Activated T-cell treated with anti-CD3 and anti-CD28 coated beads, Interleukin-2, amount 50 U/mL, for 72 hours (primary cell): ENCODE results near the gene DYNC2I2. TPM values are rescaled to one million over a fixed set of nuclear protein-coding genes. Genes with fewer than 3 reads are reported as not detected.
A peak's percentile ranks its signal among the peaks of the same experiment; 100 is the strongest.
"Not testable (repeated sequence)": the region's sequence is repeated elsewhere in the genome, so short reads cannot be mapped to it uniquely, and the experiment has no call there.

Experiments used
- ATAC-seq, 2 donors: fragments of 150-1000 bp; cut with Tn5 transposase; replicated peaks in 1 of 2; 2 replicates each; pipeline ENCODE4 v1.10.0; 2021; ENCODE audit warnings: moderate library complexity in 2 of 2, mild to moderate bottlenecking in 1 of 2
- DNase-seq, 2 donors: peaks; one replicate each; pipeline ENCODE4 v3.0.0; 2021 to 2022; ENCODE audit warnings: mixed read lengths in 1 of 2
- H3K27ac Mint-ChIP-seq: one replicate; pipeline ENCODE4 v1.8.0; 2022; ENCODE audit warnings: mild to moderate bottlenecking, moderate library complexity, mixed read lengths
- H3K27me3 Mint-ChIP-seq: one replicate; pipeline ENCODE4 v1.8.0; 2022; ENCODE audit warnings: low read depth, mixed read lengths
- H3K36me3 Mint-ChIP-seq, 2 donors: one replicate each; pipeline ENCODE4 v1.8.0; 2022; ENCODE audit warnings: mixed read lengths in 2 of 2, mild to moderate bottlenecking in 1 of 2; ENCODE audit not compliant: insufficient read depth in 2 of 2
- H3K4me1 Mint-ChIP-seq: one replicate; pipeline ENCODE4 v1.8.0; 2022; ENCODE audit warnings: low read depth, mixed read lengths
- H3K4me3 Mint-ChIP-seq, 2 donors: one replicate each; pipeline ENCODE4 v1.8.0; 2022; ENCODE audit warnings: mild to moderate bottlenecking in 2 of 2, mixed read lengths in 2 of 2, moderate library complexity in 2 of 2
- H3K9me3 Mint-ChIP-seq, 2 donors: one replicate each; pipeline ENCODE4 v1.8.0; 2022; ENCODE audit warnings: mixed read lengths in 2 of 2
- total RNA-seq, 2 donors: library from RNA; stranded (reverse); gene quantifications; one replicate each; pipeline ENCODE4 v1.2.3, GENCODE V29; 2022

Gene DYNC2I2
- total RNA-seq, 2 donors from 2014 or later: 27.1 to 31.2 TPM

DNA sequence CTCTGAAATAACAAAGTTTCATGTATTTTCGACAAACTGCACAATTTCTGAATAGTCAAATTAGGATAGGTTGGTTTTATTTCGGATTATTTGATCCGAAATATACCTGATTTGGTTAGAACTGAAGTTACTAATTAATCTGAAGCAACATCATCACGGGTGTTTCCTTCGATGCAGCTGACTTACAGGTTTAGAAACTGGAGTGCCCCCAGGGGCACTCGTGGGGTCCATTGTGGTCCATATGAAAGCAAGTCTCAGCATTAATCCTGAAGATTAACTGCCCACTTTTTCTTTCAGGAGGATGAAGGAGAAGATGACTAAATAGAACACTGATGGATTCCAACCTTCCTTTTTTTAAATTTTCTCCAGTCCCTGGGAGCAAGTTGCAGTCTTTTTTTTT is 37.7 kb upstream of the DYNC2I2 start:
- Mint-ChIP-seq H3K4me1 (peaks cover 24% of the 10 kb centered on the region), H3K9me3 (no peaks in the 10 kb centered on the region), H3K4me3 (no peak overlapping the region), H3K27me3 (no peaks in the 10 kb centered on the region), H3K27ac (peak overlapping the region; percentile 73), H3K36me3 (peaks cover 17 to 36% of the 10 kb centered on the region in 2 donors)
- no peak for ATAC-seq
- DNase-seq: no peak

DNA sequence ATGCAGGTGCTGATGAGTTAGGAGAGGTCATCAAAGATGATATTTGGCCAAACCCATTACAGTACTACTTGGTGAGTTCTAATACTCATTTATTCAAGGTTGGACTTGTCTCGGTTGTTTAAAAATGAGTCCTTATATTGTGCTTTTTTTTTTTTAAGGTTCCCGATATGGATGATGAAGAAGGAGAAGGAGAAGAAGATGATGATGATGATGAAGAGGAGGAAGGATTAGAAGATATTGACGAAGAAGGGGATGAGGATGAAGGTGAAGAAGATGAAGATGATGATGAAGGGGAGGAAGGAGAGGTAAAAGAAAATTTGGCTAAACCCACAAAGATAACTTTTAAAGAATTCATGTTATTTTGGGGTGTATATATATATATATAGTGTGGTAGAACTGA is 37.1 kb upstream of the DYNC2I2 start:
- peaks cover 24% of the 10 kb centered on the region for H3K4me1 Mint-ChIP-seq
- H3K4me3 Mint-ChIP-seq: peak overlapping the region in 1 of 2 donors; percentile 15
- H3K27me3 Mint-ChIP-seq, DNase-seq, H3K9me3 Mint-ChIP-seq, ATAC-seq: not testable (repeated sequence)
- peaks cover 17 to 36% of the 10 kb centered on the region in 2 donors for H3K36me3 Mint-ChIP-seq
- peak overlapping the region; percentile 79 for H3K27ac Mint-ChIP-seq

DNA sequence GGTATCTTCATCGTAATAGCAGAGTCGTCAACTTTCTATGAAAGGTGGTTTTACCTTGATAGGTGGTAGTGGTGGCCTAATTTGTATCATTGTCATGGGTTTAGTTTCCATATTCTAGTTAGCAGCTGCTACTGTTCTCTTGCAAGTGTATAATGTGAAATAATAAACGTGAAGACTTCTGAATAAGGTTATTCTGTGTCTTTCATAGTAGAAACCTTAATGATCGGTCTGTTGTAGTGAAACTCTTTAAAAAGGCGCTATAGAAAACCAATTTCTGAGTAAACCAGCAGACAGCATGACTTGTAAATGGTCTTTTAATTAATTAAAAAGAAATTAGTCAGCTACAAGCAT is 34.0 kb upstream of the DYNC2I2 start:
- peaks cover 20 to 36% of the 10 kb centered on the region in 2 donors for H3K36me3 Mint-ChIP-seq
- H3K4me1 Mint-ChIP-seq: peaks cover 51% of the 10 kb centered on the region
- H3K27ac Mint-ChIP-seq: peak overlapping the region; percentile 96
- ATAC-seq: no peak
- no peak for DNase-seq
- no peaks in the 10 kb centered on the region for H3K27me3 Mint-ChIP-seq
- H3K4me3 Mint-ChIP-seq: peak overlapping the region; percentile 93 to 100
- no peaks in the 10 kb centered on the region for H3K9me3 Mint-ChIP-seq

- Mint-ChIP-seq H3K27me3 (no peaks in the 10 kb centered on the region), H3K4me1 (peaks cover 58% of the 10 kb centered on the region), H3K9me3 (no peaks in the 10 kb centered on the region), H3K27ac (peak overlapping the region; percentile 96), H3K4me3 (peak overlapping the region; percentile 93 to 100), H3K36me3 (peaks cover 20 to 36% of the 10 kb centered on the region in 2 donors)
- peak; percentile 56 to 57 for DNase-seq
- ATAC-seq: peak; percentile 7 to 10
Measured at GRCh38 chr9:128689820-128690683, 33.4 kb upstream of the DYNC2I2 start.

GRCh38 chr9:128689293-128689774 is 32.7 kb upstream of the DYNC2I2 start:
- DNase-seq (peak in 1 of 2 donors; percentile 62), ATAC-seq (peak in 1 of 2 donors; percentile 9)
- H3K27ac Mint-ChIP-seq: no peak overlapping the region
- H3K4me1 Mint-ChIP-seq: peaks cover 65% of the 10 kb centered on the region
- peak overlapping the region; percentile 55 to 68 for H3K4me3 Mint-ChIP-seq
- no peaks in the 10 kb centered on the region for H3K27me3 Mint-ChIP-seq
- H3K9me3 Mint-ChIP-seq: no peaks in the 10 kb centered on the region
- peaks cover 20 to 29% of the 10 kb centered on the region in 2 donors for H3K36me3 Mint-ChIP-seq

DNA sequence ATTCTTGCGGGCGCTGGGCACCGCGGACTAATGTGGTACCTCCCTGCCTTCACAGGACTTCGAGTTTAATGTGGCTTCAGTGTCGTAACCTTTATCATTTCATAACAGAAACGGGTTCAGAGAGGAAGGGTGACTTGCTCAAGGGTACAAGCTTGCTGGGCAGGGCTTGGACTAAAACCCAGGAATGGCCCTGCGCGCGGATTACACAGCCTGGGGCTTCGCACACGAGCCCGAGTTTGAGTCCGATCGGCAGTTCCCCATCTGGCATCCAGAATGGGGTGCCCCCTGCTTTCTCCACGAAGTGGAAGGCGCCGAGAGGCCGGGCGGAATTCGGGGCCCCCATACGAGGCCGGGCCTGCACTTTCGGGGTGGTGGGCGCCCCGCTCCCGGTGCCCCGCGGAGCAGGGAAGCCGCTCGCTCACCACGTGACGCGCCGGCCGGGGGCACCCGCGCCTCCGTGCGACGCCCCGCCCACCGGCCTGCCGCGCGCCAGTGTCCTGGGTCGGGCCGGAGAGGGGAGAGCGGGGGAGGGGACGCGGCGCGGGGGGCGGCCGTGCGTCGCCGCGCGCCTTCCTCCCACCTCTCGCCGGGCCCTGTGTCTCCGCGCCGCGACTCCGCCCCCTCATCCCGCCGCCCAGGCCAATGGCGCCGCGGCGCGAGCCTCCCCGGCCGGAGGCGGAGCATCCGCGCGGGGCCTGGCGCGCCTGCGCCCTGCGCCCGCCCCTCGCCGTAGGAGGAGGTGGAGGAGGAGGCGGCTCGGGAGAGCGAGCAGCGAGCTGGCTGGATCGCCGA is 32.0 kb upstream of the DYNC2I2 start, which contains the start of gene SET:
Gene SET (plus strand): TSS at position 722 of the 792 bp plus-strand sequence. CDS start 361 bp downstream, outside the sequence.
- peaks cover 65% of the 10 kb centered on the region for H3K4me1 Mint-ChIP-seq
- H3K27me3 Mint-ChIP-seq: no peaks in the 10 kb centered on the region
- H3K27ac Mint-ChIP-seq: peak within 1 kb of the TSS; percentile 96
- H3K9me3 Mint-ChIP-seq: no peaks in the 10 kb centered on the region
- peak; percentile 74 to 78 for ATAC-seq
- H3K4me3 Mint-ChIP-seq: peak within 1 kb of the TSS; percentile 93 to 100
- H3K36me3 Mint-ChIP-seq: peaks cover 21 to 29% of the 10 kb centered on the region in 2 donors
- DNase-seq: peak; percentile 96 to 97

- H3K36me3 Mint-ChIP-seq: peaks cover 16 to 24% of the 10 kb centered on the region in 2 donors
- ATAC-seq (no peak), DNase-seq (no peak)
- peak overlapping the region; percentile 36 for H3K27ac Mint-ChIP-seq
- peak overlapping the region; percentile 55 to 97 for H3K4me3 Mint-ChIP-seq
- peaks cover 68% of the 10 kb centered on the region for H3K4me1 Mint-ChIP-seq
- H3K9me3 Mint-ChIP-seq: no peaks in the 10 kb centered on the region
- no peaks in the 10 kb centered on the region for H3K27me3 Mint-ChIP-seq
Measured at GRCh38 chr9:128687453-128687852, 30.8 kb upstream of the DYNC2I2 start.

GRCh38 chr9:128685636-128686489 is 29.2 kb upstream of the DYNC2I2 start:
- no peaks in the 10 kb centered on the region for H3K27me3 Mint-ChIP-seq
- peak; percentile 55 to 56 for DNase-seq
- H3K4me1 Mint-ChIP-seq: peaks cover 52% of the 10 kb centered on the region
- peak overlapping the region; percentile 62 for H3K27ac Mint-ChIP-seq
- H3K9me3 Mint-ChIP-seq: no peaks in the 10 kb centered on the region
- ATAC-seq: peak in 1 of 2 donors; percentile 32
- H3K36me3 Mint-ChIP-seq: peaks cover 10 to 13% of the 10 kb centered on the region in 2 donors
- peak overlapping the region; percentile 85 to 97 for H3K4me3 Mint-ChIP-seq

- H3K36me3 Mint-ChIP-seq: peaks cover 5 to 8% of the 10 kb centered on the region in 2 donors
- H3K27ac Mint-ChIP-seq: peak overlapping the region; percentile 62
- DNase-seq: peak; percentile 84 to 88
- H3K4me3 Mint-ChIP-seq: peak overlapping the region; percentile 85 to 97
- peak; percentile 60 to 64 for ATAC-seq
- peaks cover 52% of the 10 kb centered on the region for H3K4me1 Mint-ChIP-seq
- H3K9me3 Mint-ChIP-seq: no peaks in the 10 kb centered on the region
- no peaks in the 10 kb centered on the region for H3K27me3 Mint-ChIP-seq
Measured at GRCh38 chr9:128684325-128685199, 27.9 kb upstream of the DYNC2I2 start.

DNA sequence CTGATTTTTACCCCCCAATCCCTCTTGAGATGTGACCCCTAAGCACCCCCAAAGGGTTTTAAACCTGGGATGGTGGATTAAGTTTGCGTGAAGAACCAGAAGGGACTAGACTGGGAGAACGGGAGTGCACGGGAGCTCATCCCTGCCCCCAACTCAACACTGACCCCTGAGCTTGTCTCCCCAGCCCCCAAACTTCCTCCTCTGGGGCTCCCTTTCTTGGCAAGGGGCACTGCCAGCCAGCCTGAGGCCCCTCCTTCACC is 27.3 kb upstream of the DYNC2I2 start:
- ATAC-seq: no peak

DNA sequence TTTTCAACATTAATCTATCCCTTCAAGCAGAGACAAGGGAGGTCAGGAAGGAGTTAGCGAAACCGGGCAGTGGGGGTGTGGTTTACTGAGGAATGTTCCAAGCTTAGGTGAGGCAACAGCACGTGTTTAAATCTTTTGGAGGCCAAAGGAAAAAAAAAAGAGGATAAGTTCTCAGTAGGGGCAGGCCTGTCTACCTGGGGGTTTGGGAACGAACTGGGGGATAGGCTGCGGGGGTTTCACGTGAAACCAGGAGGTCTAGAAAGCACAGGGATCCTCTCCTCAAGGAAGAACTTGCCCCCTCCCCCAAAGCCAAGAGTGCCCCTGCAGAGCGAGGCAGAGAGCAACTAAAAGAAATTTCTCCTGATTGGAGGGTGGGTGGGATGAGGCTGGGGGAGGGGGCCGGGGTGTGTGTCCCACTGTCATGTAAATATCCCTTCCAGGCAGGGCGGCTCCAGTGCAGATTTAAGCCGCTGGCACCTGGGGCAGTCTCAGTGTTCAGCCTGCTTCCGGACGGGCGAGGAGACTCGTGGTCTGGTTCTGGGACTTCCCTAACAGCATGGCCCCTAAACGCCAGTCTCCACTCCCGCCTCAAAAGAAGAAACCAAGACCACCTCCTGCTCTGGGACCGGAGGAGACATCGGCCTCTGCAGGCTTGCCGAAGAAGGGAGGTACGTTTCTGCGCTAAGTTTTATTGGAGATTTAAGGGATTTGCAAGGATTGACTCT is 26.9 kb upstream of the DYNC2I2 start:
- H3K9me3 Mint-ChIP-seq: no peaks in the 10 kb centered on the region
- peak overlapping the region; percentile 97 for H3K27ac Mint-ChIP-seq
- peaks cover 50% of the 10 kb centered on the region for H3K4me1 Mint-ChIP-seq
- peaks cover 5 to 8% of the 10 kb centered on the region in 2 donors for H3K36me3 Mint-ChIP-seq
- ATAC-seq: peak in 1 of 2 donors; percentile 17
- peak overlapping the region; percentile 85 to 97 for H3K4me3 Mint-ChIP-seq
- no peaks in the 10 kb centered on the region for H3K27me3 Mint-ChIP-seq
- DNase-seq: peak; percentile 52 to 60

More for the DNA sequence above, 27.3 kb upstream of the DYNC2I2 start:
- peaks cover 52% of the 10 kb centered on the region for H3K4me1 Mint-ChIP-seq
- H3K27ac Mint-ChIP-seq: peak overlapping the region; percentile 66
- H3K9me3 Mint-ChIP-seq: no peaks in the 10 kb centered on the region
- peak overlapping the region; percentile 85 to 97 for H3K4me3 Mint-ChIP-seq
- DNase-seq: no peak
- H3K36me3 Mint-ChIP-seq: peaks cover 5 to 8% of the 10 kb centered on the region in 2 donors
- H3K27me3 Mint-ChIP-seq: no peaks in the 10 kb centered on the region
